GM12865 (cell line): ENCODE results near the gene ESPNL.

Source experiments
- DNase-seq: peaks from one replicate; pipeline ENCODE4 v3.0.0; 2010; ENCODE audit warnings: low read depth
- H3K4me3 ChIP-seq: 2 replicates; pipeline ENCODE4 v1.5.1; 2011; ENCODE audit warnings: mild to moderate bottlenecking, low read depth, low read length, control low read depth
- CTCF ChIP-seq: IDR thresholded peaks from 2 replicates; pipeline ENCODE4 v1.5.1; 2011; ENCODE audit warnings: low read length, control low read depth, low read depth, inconsistent platforms; ENCODE audit not compliant: insufficient read depth; ENCODE audit errors: missing control alignments

The ESPNL gene

DNA sequence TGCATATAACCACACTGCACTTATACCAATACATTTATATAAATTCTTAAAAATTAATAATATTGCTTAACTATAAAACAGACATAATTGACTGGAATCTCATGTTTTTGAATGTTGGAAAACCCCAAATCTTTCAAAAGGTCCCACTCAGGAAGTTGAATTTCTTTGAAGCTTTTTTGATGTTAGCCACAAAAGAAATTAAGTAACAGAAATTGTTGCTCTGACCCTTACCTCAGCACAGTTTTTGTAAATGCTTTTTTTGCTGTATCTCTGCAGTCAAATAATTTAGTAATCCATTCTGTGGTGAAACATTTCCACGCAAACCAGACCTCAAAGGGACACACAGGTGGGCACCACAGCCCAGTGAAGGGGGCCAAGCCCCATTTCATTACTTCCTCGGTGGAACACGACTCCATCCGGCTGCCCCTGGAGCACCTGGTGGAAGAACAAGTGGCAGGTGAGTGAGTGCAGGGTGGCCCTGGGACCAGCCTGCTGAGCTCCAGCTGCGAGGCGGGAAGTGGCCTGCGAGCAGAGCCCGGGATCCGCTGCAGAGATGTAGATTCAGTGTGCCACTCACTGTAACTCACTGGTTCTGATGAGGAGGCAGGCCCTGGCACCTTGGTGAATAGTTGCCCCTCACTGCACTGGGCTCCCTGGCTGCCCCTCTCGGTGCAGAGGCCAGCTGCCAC, 31.0 kb upstream of the ESPNL start:
- no peak for DNase-seq
- H3K4me3 ChIP-seq: no peak overlapping the region
- no peak for TF ChIP-seq CTCF

GRCh38 chr2:238069877-238070276, 30.3 kb upstream of the ESPNL start:
- no peak for DNase-seq
- no peak for TF ChIP-seq CTCF

GRCh38 chr2:238075397-238075796, 24.7 kb upstream of the ESPNL start:
- no peak for TF ChIP-seq CTCF
- DNase-seq: no peak
- H3K4me3 ChIP-seq: no peak overlapping the region

More at GRCh38 chr2:238069877-238070276, 30.3 kb upstream of the ESPNL start:
- no peak overlapping the region for H3K4me3 ChIP-seq

GRCh38 chr2:238077292-238077691, 22.8 kb upstream of the ESPNL start:
- DNase-seq: no peak

GRCh38 chr2:238079874-238080327, 20.2 kb upstream of the ESPNL start:
- DNase-seq: no peak
- TF ChIP-seq CTCF: no peak

More at GRCh38 chr2:238077292-238077691, 22.8 kb upstream of the ESPNL start:
- TF ChIP-seq CTCF: no peak
- H3K4me3 ChIP-seq: no peak overlapping the region

DNA sequence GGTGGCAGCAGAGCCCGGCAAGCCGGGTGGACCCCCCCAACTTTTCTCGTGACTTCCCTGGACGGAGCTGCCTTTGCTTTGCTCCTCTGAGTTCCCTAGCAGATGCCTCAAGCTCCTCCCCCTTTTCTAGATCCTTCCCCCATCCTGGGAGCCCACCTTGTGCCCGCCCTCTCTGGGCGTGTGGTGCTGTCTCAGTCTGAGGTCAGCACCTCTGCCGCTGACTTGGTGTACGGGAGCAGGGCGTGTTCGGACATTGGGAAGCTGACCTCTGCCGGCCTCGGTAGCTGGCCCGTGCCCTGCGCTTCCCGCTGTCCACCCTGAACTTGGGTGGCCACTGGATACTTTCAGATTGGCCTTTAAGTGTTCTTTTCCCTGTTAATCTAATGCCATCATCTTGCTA, 19.6 kb upstream of the ESPNL start:
- no peak overlapping the region for H3K4me3 ChIP-seq
- no peak for TF ChIP-seq CTCF
- DNase-seq: no peak

More at GRCh38 chr2:238079874-238080327, 20.2 kb upstream of the ESPNL start:
- no peak overlapping the region for H3K4me3 ChIP-seq

DNA sequence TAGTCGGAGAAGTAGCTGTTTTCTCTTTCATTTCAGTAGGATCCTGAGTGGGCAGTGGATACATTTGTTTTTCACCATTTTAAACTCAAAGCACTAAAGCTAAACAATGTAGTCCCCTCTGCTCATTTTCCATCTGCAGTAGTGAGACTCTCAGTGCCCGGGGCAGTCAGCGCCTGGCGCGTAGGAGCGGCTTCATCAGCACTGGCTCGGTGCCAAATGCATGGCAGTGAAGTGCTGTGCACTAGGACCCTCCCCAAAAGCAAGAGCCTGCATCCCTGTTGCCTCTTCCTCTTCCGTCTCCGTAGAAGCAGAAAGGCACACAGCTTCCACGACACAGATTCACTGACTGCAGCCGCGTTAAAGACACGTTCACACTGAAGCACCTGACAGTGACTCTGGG, 19.0 kb upstream of the ESPNL start:
- no peak overlapping the region for H3K4me3 ChIP-seq
- TF ChIP-seq CTCF: no peak
- no peak for DNase-seq
